Measurements from ENCODE around the gene SEC14L5.

Gene SEC14L5

DNA sequence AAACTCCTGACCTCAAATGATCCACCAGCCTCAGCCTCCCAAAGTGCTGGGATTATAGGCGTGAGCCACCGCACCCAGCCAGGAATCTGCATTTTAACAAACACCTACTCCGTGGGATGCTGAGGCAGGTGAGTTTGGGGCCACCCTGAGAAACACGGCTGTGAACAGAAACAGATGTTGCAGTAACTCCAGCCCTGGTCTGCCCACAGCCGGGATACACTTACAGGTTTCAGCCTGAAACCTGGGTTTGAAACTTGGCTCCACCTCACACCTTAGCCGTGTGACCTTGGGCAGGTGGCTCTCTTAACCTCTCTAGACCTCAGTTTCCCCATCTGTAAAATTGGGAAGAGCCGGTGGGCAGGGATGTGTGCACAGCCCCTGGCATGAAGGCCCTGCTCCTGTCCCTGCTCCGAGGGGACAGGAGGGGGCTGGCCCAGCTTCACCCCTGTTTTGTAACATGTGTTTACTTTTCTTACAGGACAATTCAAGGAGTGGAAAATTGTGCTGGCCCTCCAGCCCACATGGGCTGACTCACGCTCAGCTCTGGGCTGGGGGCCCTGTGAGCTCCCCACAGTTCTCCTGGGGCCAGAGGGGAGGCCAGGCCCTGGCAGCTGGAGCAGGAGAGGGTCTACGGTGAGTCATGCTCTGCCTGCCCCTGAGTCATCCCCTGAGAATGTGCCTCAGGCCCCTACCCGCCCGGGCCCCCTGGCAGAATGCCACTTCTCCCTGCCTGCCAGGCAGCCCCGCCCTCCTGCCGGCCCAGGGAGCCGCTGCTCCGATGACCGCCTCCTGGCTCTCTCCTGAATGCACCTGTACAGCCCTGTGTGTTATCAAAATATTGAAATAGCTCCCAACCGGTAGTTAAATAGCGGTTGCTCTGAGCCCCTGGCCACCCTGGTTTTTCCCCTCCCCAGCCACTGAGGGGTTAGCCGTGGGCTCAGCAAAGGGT lies 13.5 kb upstream of the SEC14L5 start:
- TF ChIP-seq, protein P1, sequence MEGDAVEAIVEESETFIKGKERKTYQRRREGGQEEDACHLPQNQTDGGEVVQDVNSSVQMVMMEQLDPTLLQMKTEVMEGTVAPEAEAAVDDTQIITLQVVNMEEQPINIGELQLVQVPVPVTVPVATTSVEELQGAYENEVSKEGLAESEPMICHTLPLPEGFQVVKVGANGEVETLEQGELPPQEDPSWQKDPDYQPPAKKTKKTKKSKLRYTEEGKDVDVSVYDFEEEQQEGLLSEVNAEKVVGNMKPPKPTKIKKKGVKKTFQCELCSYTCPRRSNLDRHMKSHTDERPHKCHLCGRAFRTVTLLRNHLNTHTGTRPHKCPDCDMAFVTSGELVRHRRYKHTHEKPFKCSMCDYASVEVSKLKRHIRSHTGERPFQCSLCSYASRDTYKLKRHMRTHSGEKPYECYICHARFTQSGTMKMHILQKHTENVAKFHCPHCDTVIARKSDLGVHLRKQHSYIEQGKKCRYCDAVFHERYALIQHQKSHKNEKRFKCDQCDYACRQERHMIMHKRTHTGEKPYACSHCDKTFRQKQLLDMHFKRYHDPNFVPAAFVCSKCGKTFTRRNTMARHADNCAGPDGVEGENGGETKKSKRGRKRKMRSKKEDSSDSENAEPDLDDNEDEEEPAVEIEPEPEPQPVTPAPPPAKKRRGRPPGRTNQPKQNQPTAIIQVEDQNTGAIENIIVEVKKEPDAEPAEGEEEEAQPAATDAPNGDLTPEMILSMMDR (conservative IDR thresholded peaks at IDR 0.05; ENCODE audit: low read depth, low read length), result no peak
- H3K27me3 ChIP-seq (ENCODE audit: insufficient read depth, low read depth), result no peaks in the 10 kb centered on the region
- no peaks in the 10 kb centered on the region for H4K20me1 ChIP-seq (ENCODE audit: insufficient read depth)
- H3K79me2 ChIP-seq (ENCODE audit: insufficient read depth, low read depth), result no peaks in the 10 kb centered on the region
- peak overlapping the region; percentile 10; the same call in 1 of the 2 replicates for H3K4me2 ChIP-seq
- no peak overlapping the region for H2AFZ ChIP-seq (ENCODE audit: low read depth)
- no peaks in the 10 kb centered on the region for H3K36me3 ChIP-seq (ENCODE audit: insufficient read depth)
- H3K4me3 ChIP-seq (IDR thresholded peaks at IDR 0.05; ENCODE audit: insufficient read depth, low read depth, low read length), result no peak overlapping the region
- no peak overlapping the region for H3K9ac ChIP-seq
- H3K27ac ChIP-seq, result no peak overlapping the region; the same call in 1 of the 2 replicates
- H3K4me1 ChIP-seq (ENCODE audit: low read depth, poor library complexity, severe bottlenecking), result peaks cover 51% of the 10 kb centered on the region

DNA sequence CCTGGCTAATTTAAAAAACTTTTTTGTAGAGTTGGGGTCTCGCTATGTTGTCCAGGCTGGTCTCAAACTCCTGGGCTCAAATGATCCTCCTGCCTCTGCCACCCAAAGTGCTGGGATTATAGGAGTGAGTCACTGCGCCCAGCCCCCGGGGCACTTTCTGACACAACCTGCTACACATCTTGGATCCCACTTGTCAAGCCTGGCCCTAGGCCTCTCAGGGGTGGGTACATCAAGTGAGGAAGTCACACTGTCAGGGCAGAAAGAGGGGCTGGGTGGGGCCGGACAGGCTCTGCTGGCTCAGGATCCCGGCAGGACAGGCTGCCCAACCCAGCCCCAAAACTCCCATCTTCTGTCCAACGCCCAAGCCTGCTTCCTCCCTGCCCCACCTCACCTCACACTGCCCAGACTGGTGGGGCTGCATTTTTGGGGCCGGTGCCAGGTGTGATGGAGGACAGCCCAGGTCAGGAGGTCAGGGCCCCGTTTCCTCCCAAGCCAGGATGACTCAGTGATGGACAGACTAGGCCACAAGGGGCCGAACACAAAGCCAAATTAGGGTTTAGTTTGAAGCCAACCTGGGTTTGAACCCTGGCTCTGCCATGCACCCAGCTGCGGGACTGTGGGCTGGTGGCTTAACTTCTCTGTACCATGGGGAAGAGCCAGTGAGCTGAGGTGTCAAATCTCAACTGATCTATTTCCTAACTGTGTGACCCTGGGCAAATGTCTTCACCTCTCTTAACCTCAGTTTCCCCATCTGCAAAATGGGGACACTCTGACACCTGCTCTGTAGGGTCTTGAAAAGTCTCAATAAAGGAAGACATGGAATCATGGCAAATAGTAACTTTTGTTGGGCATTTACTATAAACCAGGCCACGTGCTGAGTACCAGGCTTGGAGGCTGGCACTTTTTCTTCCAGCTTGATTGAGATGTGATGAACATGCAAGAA lies 12.3 kb upstream of the SEC14L5 start:
- H3K4me3 ChIP-seq (IDR thresholded peaks at IDR 0.05; ENCODE audit: insufficient read depth, low read depth, low read length), result no peak overlapping the region
- no peak overlapping the region for H2AFZ ChIP-seq (ENCODE audit: low read depth)
- no peaks in the 10 kb centered on the region for H4K20me1 ChIP-seq (ENCODE audit: insufficient read depth)
- H3K9ac ChIP-seq, result no peak overlapping the region
- H3K4me2 ChIP-seq, result no peak overlapping the region
- H3K79me2 ChIP-seq (ENCODE audit: insufficient read depth, low read depth), result no peaks in the 10 kb centered on the region
- no peak overlapping the region for H3K27ac ChIP-seq
- no peaks in the 10 kb centered on the region for H3K27me3 ChIP-seq (ENCODE audit: insufficient read depth, low read depth)
- TF ChIP-seq, protein P1 (conservative IDR thresholded peaks at IDR 0.05; ENCODE audit: low read depth, low read length), result no peak
- H3K36me3 ChIP-seq (ENCODE audit: insufficient read depth), result no peaks in the 10 kb centered on the region
- peaks cover 43% of the 10 kb centered on the region for H3K4me1 ChIP-seq (ENCODE audit: low read depth, poor library complexity, severe bottlenecking)

DNA sequence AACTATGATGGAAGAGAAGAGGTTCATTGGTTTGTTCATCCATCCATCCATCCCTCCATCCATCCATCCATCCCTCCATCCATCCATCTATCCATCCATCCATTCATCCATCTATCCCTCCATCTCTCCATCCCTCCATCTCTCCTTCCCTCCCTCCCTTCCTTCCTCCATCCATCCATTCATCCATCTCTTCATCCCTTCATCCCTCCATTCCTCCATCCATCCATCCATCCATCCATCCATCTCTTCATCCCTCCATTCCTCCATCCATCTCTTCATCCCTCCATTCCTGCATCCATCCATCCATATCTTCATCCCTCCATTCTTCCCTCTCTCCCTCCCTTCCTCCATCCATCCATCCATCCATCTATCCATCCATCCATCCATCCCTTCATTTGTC lies 11.2 kb upstream of the SEC14L5 start:
- H3K4me1 ChIP-seq (ENCODE audit: low read depth, poor library complexity, severe bottlenecking), result peaks cover 32% of the 10 kb centered on the region
- H3K36me3 ChIP-seq (ENCODE audit: insufficient read depth), result no peaks in the 10 kb centered on the region
- H4K20me1 ChIP-seq (ENCODE audit: insufficient read depth), result no peaks in the 10 kb centered on the region
- H2AFZ ChIP-seq (ENCODE audit: low read depth), result no peak overlapping the region
- no peak overlapping the region for H3K27ac ChIP-seq
- no peak overlapping the region for H3K9ac ChIP-seq
- TF ChIP-seq, protein P1 (conservative IDR thresholded peaks at IDR 0.05; ENCODE audit: low read depth, low read length), result no peak
- no peak overlapping the region for H3K4me2 ChIP-seq
- H3K27me3 ChIP-seq (ENCODE audit: insufficient read depth, low read depth), result no peaks in the 10 kb centered on the region
- H3K4me3 ChIP-seq (IDR thresholded peaks at IDR 0.05; ENCODE audit: insufficient read depth, low read depth, low read length), result no peak overlapping the region
- H3K79me2 ChIP-seq (ENCODE audit: insufficient read depth, low read depth), result no peaks in the 10 kb centered on the region

DNA sequence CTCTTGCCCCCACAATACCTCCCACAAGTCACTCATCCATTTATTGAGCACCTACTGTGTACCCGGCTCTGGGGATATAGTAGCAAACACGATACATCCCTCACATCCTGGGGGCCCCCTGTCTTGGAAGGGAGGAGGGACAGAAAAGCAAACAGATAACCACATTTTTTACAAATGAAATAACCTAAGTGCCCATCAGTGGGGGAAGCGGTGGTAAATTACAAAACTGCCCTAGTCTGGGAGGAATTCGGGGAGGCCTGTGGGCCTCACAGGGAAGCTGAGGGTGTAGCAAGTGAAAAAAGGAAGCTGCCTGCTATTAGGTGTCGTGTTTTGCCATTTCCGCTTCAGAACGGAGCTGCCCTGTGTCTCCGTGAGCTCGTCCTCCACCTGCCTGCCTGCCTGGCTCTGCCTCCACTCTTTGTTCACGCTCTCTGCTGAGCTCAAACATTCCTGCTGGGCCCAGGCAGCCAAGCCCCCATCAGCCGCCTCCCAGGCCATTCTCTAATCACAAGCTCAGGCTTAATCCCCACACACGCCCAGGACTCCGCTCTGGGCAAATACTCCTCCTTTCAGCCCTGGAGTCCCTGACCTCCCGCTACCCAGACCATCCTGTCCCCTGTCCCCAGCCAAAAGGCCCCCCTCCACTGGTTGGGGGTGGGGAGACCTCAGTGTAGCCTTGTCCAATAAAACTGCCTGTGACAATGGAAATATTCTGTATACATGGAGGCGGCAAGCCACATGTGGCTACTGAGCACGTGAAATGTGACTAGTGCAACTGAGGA lies 10.2 kb upstream of the SEC14L5 start:
- no peak overlapping the region for H3K9ac ChIP-seq
- H3K27ac ChIP-seq, result no peak overlapping the region

More for the DNA sequence above, 10.2 kb upstream of the SEC14L5 start:
- Histone ChIP-seq H3K27me3 (ENCODE audit: insufficient read depth, low read depth) (no peaks in the 10 kb centered on the region), H3K36me3 (ENCODE audit: insufficient read depth) (no peaks in the 10 kb centered on the region), H3K4me3 (IDR thresholded peaks at IDR 0.05; ENCODE audit: insufficient read depth, low read depth, low read length) (no peak overlapping the region), H3K79me2 (ENCODE audit: insufficient read depth, low read depth) (no peaks in the 10 kb centered on the region), H3K4me1 (ENCODE audit: low read depth, poor library complexity, severe bottlenecking) (peaks cover 22% of the 10 kb centered on the region), H4K20me1 (ENCODE audit: insufficient read depth) (no peaks in the 10 kb centered on the region), H2AFZ (ENCODE audit: low read depth) (no peak overlapping the region), H3K4me2 (no peak overlapping the region)
- TF ChIP-seq, protein P1 (conservative IDR thresholded peaks at IDR 0.05; ENCODE audit: low read depth, low read length), result no peak

Data from KMS-11 (cell line).